ENCODE measurements around the gene PAMR1.

Gene PAMR1

DNA sequence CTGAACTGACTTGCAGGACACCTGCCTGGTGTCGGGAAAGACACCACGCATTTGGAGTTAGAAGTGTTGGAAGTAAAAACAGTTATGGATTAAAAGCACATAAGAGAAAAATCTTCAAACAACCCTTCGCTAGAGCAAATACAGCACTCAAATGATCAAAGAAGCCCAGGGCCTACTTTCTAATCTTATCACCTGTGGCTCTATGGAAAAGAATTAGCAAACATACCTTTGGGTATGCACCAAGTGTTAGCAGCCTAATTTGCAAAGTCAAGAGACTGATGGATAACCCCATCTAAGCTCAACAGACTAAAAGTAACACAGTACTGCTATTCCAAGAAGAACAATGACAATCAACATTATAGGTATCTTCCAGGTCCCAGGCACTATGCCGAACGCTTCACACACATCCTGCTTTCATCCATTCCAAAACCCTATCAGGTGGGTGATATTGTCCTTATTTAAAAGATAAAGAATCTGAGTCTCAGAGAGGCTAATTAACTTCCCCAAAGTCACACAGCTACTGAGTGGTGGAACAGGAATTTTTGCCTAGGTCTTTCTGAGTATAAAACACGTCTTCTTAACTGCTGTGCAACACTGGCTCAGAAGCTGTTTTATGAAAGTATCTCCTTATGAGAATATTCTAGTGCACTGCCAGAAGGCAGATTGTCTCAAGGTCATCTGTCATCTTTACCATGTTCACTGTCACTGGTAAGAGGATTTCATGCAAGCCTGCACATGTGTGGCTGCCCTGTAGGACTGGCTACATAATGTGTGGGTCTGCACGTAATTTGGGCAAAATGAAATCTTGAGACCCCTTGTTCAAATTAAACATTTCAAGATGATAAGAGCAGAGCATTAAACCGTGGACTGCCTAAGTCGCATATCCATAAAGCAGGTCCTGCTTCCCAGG, 122.4 kb downstream of the PAMR1 start:
- no peak for DNase-seq (ENCODE audit: low read depth)

- no peak for DNase-seq (ENCODE audit: low read depth)
These were observed 126.5 kb downstream of the PAMR1 start for GRCh38 chr11:35398881-35399280.

GRCh38 chr11:35394941-35395340, 130.5 kb downstream of the PAMR1 start:
- no peak for DNase-seq (ENCODE audit: low read depth)

DNA sequence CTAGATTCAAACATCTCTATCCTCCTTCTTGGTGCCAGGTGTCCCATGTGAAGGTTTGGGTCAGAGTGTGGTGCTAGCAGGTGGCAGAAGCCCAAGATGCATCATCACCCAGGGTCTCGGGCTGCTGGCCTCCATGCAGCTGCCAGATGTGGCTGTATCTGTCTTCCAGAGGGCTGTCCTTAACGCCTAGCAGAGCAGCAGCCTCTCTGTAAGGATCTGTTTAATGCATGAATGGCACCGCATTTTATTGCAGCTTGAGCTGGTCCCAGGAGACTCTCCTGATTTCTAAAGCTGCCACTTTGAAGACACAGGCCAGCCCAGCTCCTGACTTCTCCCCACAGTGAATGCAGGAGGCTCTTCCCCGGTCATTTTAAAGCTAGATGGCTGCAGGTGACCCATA, 132.3 kb downstream of the PAMR1 start:
- DNase-seq (ENCODE audit: low read depth), result no peak

GRCh38 chr11:35391922-35392688, 133.3 kb downstream of the PAMR1 start:
- peak; percentile 78 for DNase-seq (ENCODE audit: low read depth)

- peak; percentile 30 for DNase-seq (ENCODE audit: low read depth)
These were observed 134.4 kb downstream of the PAMR1 start for GRCh38 chr11:35390737-35391682.

DNA sequence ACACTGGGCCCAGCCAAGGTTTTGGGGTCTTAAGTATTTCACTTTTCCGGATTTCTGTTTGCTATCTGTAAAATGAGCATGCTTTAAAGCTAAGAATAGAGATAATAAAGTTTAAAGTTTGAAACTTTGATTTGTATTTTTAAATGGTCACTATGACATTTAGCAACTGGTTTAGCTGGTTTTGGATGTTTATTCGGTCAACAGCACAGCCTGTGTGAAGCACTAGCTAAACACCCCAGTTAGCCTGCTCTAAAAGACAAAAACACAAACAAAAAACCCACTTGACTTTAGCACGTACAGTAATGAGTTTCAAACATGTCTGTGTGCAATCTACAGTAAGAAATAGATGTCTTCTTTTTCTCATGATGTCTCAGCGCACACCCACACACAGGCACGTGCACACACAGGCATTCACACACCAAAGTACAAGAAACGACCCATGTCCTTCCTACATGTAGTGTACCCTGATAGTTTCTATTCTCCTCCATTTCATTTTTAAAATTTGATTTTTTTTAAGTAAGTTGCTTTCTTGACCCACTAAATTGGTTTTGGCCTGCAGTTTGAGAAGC, 135.4 kb downstream of the PAMR1 start:
- no peak for DNase-seq (ENCODE audit: low read depth)

DNA sequence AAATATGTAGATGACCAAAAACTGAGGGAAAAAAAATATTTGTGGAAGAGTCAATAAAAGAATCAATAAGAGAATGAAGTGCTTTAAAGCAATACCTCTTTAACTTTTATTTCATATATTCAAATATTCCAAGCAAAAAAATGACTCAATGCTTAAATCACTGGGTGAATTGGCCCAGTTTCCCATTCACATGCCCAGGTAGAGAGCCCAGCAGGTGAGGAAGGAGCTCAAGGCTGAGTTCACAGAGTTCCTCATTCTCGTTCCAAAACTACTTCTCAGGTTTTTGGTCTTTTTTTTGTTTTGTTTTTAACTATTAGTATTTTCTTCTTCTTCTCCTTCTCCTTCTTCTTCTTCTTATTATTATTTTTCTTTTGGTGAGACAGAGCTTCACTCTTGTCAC, 136.3 kb downstream of the PAMR1 start:
- no peak for DNase-seq (ENCODE audit: low read depth)

DNA sequence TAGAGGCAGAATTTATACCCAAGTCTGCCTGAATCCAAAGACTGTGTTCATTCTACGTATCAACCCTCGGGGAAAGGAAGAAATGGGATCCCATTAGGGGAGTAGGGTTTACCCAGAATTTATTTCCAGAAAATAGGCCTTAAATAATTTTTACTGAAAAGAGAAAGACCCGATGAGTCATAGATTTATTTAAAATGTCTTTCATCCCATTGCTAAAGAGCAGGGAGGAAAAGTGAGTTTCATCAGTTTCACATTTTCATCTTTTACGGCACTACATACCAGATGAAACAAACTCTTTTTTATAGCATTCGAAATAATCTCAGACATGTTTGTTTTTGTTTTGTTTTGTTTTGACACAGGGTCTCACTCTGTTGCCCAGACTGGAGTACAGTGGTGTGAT, 137.4 kb downstream of the PAMR1 start:
- no peak for DNase-seq (ENCODE audit: low read depth)

- no peak for DNase-seq (ENCODE audit: low read depth)
These were observed 138.1 kb downstream of the PAMR1 start for GRCh38 chr11:35387111-35387982.

DNA sequence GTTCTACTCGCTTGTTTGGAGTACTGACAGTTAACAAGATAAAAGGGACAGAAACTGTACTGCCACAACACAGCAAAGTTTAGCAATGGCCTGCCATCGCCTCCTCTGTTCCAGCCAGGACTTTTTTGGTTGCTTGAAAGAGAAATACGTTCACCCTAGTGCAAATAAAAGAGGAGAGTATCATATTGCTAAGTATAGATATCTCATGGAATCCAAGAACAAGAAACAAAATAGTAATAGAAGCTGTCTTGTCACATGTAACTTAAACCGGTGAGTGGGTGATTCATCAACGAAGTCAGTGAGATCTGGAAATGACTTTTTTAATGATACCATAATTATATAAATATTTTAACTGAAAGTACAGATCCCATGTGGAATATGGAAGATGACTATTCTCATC, 141.5 kb downstream of the PAMR1 start:
- no peak for DNase-seq (ENCODE audit: low read depth)

Measured in activated T-cell treated with anti-CD3 and anti-CD28 coated beads for 24 hours (primary cell).